Subcutaneous abdominal adipose tissue (tissue), 5 donors: ENCODE results near the gene SNRK.

Experiments used
- H3K27ac ChIP-seq: one replicate; pipeline ENCODE4 v1.7.0; 2013; ENCODE audit warnings: low read depth, mild to moderate bottlenecking, inconsistent platforms, low read length, moderate library complexity
- H3K27me3 ChIP-seq, 5 donors: one replicate each; pipeline ENCODE4 v1.7.0; 2013; ENCODE audit warnings: low read length in 5 of 5, inconsistent platforms in 1 of 5; ENCODE audit not compliant: control insufficient read depth in 5 of 5, insufficient read depth in 4 of 5
- H3K36me3 ChIP-seq, 5 donors: one replicate each; pipeline ENCODE4 v1.7.0; 2013; ENCODE audit warnings: low read length in 5 of 5; ENCODE audit not compliant: control insufficient read depth in 5 of 5, insufficient read depth in 5 of 5
- H3K4me1 ChIP-seq, 5 donors: one replicate each; pipeline ENCODE4 v1.7.0; 2013; ENCODE audit warnings: low read length in 5 of 5, mild to moderate bottlenecking in 3 of 5, moderate library complexity in 1 of 5; ENCODE audit not compliant: control insufficient read depth in 5 of 5, insufficient read depth in 5 of 5
- H3K4me3 ChIP-seq, 5 donors: one replicate each; pipeline ENCODE4 v1.7.0; 2013; ENCODE audit warnings: low read length in 5 of 5, low read depth in 1 of 5
- H3K9ac ChIP-seq, 5 donors: one replicate each; pipeline ENCODE4 v1.7.0; 2013; ENCODE audit warnings: low read length in 5 of 5, mild to moderate bottlenecking in 4 of 5, moderate library complexity in 3 of 5
- H3K9me3 ChIP-seq, 5 donors: one replicate each; pipeline ENCODE4 v1.7.0; 2013; ENCODE audit warnings: low read length in 5 of 5; ENCODE audit not compliant: control insufficient read depth in 5 of 5
- donor health status: healthy.
- donor health status: healthy.
- donor health status: healthy.
- donor health status: healthy.
- donor health status: healthy.

SNRK gene

GRCh38 chr3:43388915-43389314, 102.6 kb downstream of the SNRK start:
- H3K27ac ChIP-seq, result peak overlapping the region; percentile 59
- no peak overlapping the region for H3K4me3 ChIP-seq
- H3K4me1 ChIP-seq, result peaks cover 9 to 48% (median 27%) of the 10 kb centered on the region in 5 donors
- H3K27me3 ChIP-seq, result no peaks in the 10 kb centered on the region
- H3K36me3 ChIP-seq, result no peaks in the 10 kb centered on the region
- H3K9ac ChIP-seq, result no peak overlapping the region
- H3K9me3 ChIP-seq, result peaks cover 0 to 7% (median 0%) of the 10 kb centered on the region in 5 donors

- H3K9me3 ChIP-seq, result peaks cover 0 to 7% (median 0%) of the 10 kb centered on the region in 5 donors
- peak overlapping the region in 1 of 5 donors; percentile 11 for H3K4me3 ChIP-seq
- H3K27me3 ChIP-seq, result no peaks in the 10 kb centered on the region
- H3K4me1 ChIP-seq, result peaks cover 13 to 53% (median 34%) of the 10 kb centered on the region in 5 donors
- no peaks in the 10 kb centered on the region for H3K36me3 ChIP-seq
- H3K27ac ChIP-seq, result peak overlapping the region; percentile 59
- H3K9ac ChIP-seq, result peak overlapping the region in 2 of 5 donors; percentile 16 to 40
Observed at GRCh38 chr3:43389388-43390254, 103.3 kb downstream of the SNRK start.

DNA sequence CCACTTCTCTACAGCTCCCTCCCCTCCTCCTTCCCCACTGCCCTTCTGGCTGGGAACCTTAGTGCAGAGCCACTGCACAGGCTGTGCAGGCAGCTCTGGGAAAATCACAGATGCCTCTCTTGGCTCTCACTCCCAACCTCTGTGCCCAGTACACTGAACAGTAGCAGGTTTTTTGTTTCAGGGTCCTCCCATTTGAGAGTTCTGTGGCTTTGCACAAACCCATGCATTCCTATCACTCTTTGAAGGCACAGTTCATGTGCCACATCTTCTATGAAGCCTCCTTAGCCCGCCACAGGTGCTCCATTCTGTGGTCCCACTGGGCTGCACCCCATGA, 103.9 kb downstream of the SNRK start:
- Histone ChIP-seq H3K4me3 (peak overlapping the region in 1 of 5 donors; percentile 11), H3K27ac (peak overlapping the region; percentile 59), H3K9ac (peak overlapping the region in 2 of 5 donors; percentile 16 to 40), H3K27me3 (no peaks in the 10 kb centered on the region), H3K9me3 (peaks cover 0 to 4% (median 0%) of the 10 kb centered on the region in 5 donors), H3K4me1 (peaks cover 13 to 56% (median 34%) of the 10 kb centered on the region in 5 donors), H3K36me3 (no peaks in the 10 kb centered on the region)

DNA sequence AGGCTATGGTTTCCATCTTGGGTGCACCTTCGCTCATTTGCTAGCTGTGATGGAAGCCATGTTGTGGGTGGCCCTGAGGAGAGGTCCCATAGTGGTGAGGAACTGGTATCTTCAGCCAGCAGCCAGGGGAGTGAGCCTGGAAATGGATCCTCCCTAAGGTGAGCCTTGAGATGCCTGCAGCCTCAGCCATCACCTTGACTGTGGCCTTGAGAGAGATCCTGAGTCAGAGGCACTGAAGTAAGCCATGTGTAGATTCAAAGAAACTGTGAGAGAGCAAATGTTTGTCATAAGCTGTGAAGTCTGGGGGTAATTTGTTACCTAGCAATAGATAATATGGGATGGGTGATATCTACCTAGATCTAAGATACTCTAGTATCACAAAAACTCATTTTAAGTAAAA, 105.3 kb downstream of the SNRK start:
- no peak overlapping the region for H3K9ac ChIP-seq
- H3K9me3 ChIP-seq, result no peaks in the 10 kb centered on the region
- no peak overlapping the region for H3K4me3 ChIP-seq
- peak overlapping the region; percentile 59 for H3K27ac ChIP-seq
- peaks cover 13 to 54% (median 34%) of the 10 kb centered on the region in 5 donors for H3K4me1 ChIP-seq
- H3K36me3 ChIP-seq, result no peaks in the 10 kb centered on the region
- H3K27me3 ChIP-seq, result no peaks in the 10 kb centered on the region

GRCh38 chr3:43394041-43394554, 107.8 kb downstream of the SNRK start:
- no peak overlapping the region for H3K4me3 ChIP-seq
- no peaks in the 10 kb centered on the region for H3K9me3 ChIP-seq
- no peak overlapping the region for H3K9ac ChIP-seq
- H3K4me1 ChIP-seq, result peaks cover 11 to 42% (median 21%) of the 10 kb centered on the region in 5 donors
- peak overlapping the region; percentile 33 for H3K27ac ChIP-seq
- no peaks in the 10 kb centered on the region for H3K27me3 ChIP-seq
- no peaks in the 10 kb centered on the region for H3K36me3 ChIP-seq

DNA sequence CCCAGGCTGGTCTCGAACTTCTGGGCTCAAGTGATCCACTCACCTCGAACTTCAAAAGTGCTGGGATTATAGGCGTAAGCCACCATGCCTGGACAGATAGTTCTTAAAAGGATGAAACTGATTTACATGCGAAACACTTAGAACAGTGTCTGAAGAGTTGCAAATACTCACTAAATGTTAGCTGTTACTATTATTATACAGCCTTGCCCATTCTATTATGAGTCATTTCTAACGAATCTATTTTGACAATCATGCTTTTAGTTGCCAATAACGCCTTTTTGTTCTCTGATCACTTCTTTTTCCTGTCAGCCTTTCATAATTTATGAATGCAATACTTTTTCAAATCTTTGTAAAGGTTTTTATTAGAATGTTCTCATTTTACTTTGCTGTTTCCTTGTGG, 112.7 kb downstream of the SNRK start:
- Histone ChIP-seq H3K27ac (no peak overlapping the region), H3K9ac (no peak overlapping the region), H3K4me3 (no peak overlapping the region)

GRCh38 chr3:43400167-43400566, 113.8 kb downstream of the SNRK start:
- Histone ChIP-seq H3K4me3 (no peak overlapping the region), H3K36me3 (no peaks in the 10 kb centered on the region), H3K9ac (no peak overlapping the region), H3K27ac (no peak overlapping the region), H3K4me1 (peaks cover 0 to 13% (median 6%) of the 10 kb centered on the region in 5 donors), H3K27me3 (no peaks in the 10 kb centered on the region), H3K9me3 (no peaks in the 10 kb centered on the region)

More for the DNA sequence above, 112.7 kb downstream of the SNRK start:
- no peaks in the 10 kb centered on the region for H3K36me3 ChIP-seq
- H3K4me1 ChIP-seq, result peaks cover 2 to 21% (median 13%) of the 10 kb centered on the region in 5 donors
- no peaks in the 10 kb centered on the region for H3K9me3 ChIP-seq
- no peaks in the 10 kb centered on the region for H3K27me3 ChIP-seq
